ENCODE data around the gene TUBAL3. TPM values are rescaled to one million over a fixed set of nuclear protein-coding genes. Genes with fewer than 3 reads are reported as not detected.

Gene TUBAL3
- total and polyA plus RNA-seq, 4 donors = 0.06 to 0.12 (median 0.06) TPM; not detected in 1

- ATAC-seq (ENCODE audit: insufficient read depth, low FRiP score) = no peak
- Histone ChIP-seq H3K27me3 (ENCODE audit: control insufficient read depth in 3 of 3, insufficient read depth in 3 of 3, low read length in 2 of 3) (peaks cover 0 to 2% (median 0%) of the 10 kb centered on the region in 3 donors), H3K4me1 (ENCODE audit: control insufficient read depth in 5 of 5, insufficient read depth in 5 of 5, low read length in 5 of 5) (no peaks in the 10 kb centered on the region), H3K4me3 (no peak overlapping the region), H3K27ac (ENCODE audit: low read depth in 1 of 2, low read length in 1 of 2) (no peak overlapping the region), H3K9me3 (ENCODE audit: control insufficient read depth in 4 of 4, insufficient read depth in 3 of 4, low read length in 3 of 4) (peaks cover 0 to 2% (median 0%) of the 10 kb centered on the region in 4 donors), H3K9ac (ENCODE audit: insufficient read depth in 1 of 2, low read length in 2 of 2) (no peak overlapping the region), H3K36me3 (ENCODE audit: control insufficient read depth in 4 of 4, insufficient read depth in 4 of 4, low read length in 4 of 4) (no peaks in the 10 kb centered on the region)
- DNase-seq = no peak
- no peak for TF ChIP-seq CTCF (IDR thresholded peaks at IDR 0.05; ENCODE audit: control extremely low read depth, extremely low read depth)
- WGBS, 2 donors = 67 to 71% methylated on average over 3 of the region's 3 CpGs
Measured at GRCh38 chr10:5354068-5354467, 50.6 kb downstream of the TUBAL3 start.

GRCh38 chr10:5349362-5349761 is 55.3 kb downstream of the TUBAL3 start:
- no peak for DNase-seq
- H3K4me3 ChIP-seq = no peak overlapping the region
- H3K27ac ChIP-seq (ENCODE audit: low read depth in 1 of 2, low read length in 1 of 2) = no peak overlapping the region
- no peak overlapping the region for H3K9ac ChIP-seq (ENCODE audit: insufficient read depth in 1 of 2, low read length in 2 of 2)
- H3K4me1 ChIP-seq (ENCODE audit: control insufficient read depth in 5 of 5, insufficient read depth in 5 of 5, low read length in 5 of 5) = no peaks in the 10 kb centered on the region
- H3K9me3 ChIP-seq (ENCODE audit: control insufficient read depth in 4 of 4, insufficient read depth in 3 of 4, low read length in 3 of 4) = peaks cover 0 to 2% (median 0%) of the 10 kb centered on the region in 4 donors
- H3K27me3 ChIP-seq (ENCODE audit: control insufficient read depth in 3 of 3, insufficient read depth in 3 of 3, low read length in 2 of 3) = peaks cover 0 to 2% (median 0%) of the 10 kb centered on the region in 3 donors
- no peak for ATAC-seq (ENCODE audit: insufficient read depth, low FRiP score)
- no peaks in the 10 kb centered on the region for H3K36me3 ChIP-seq (ENCODE audit: control insufficient read depth in 4 of 4, insufficient read depth in 4 of 4, low read length in 4 of 4)
- WGBS, 2 donors = 81 to 90% methylated on average over 2 of the region's 2 CpGs
- no peak for TF ChIP-seq CTCF (IDR thresholded peaks at IDR 0.05; ENCODE audit: control extremely low read depth, extremely low read depth)

GRCh38 chr10:5346881-5347280 is 57.7 kb downstream of the TUBAL3 start:
- no peak for TF ChIP-seq CTCF (IDR thresholded peaks at IDR 0.05; ENCODE audit: control extremely low read depth, extremely low read depth)
- Histone ChIP-seq H3K36me3 (ENCODE audit: control insufficient read depth in 4 of 4, insufficient read depth in 4 of 4, low read length in 4 of 4) (no peaks in the 10 kb centered on the region), H3K4me3 (no peak overlapping the region), H3K27ac (ENCODE audit: low read depth in 1 of 2, low read length in 1 of 2) (no peak overlapping the region), H3K4me1 (ENCODE audit: control insufficient read depth in 5 of 5, insufficient read depth in 5 of 5, low read length in 5 of 5) (peaks cover 0 to 1% (median 0%) of the 10 kb centered on the region in 5 donors), H3K9ac (ENCODE audit: insufficient read depth in 1 of 2, low read length in 2 of 2) (no peak overlapping the region), H3K27me3 (ENCODE audit: control insufficient read depth in 3 of 3, insufficient read depth in 3 of 3, low read length in 2 of 3) (peaks cover 0 to 2% (median 0%) of the 10 kb centered on the region in 3 donors), H3K9me3 (ENCODE audit: control insufficient read depth in 4 of 4, insufficient read depth in 3 of 4, low read length in 3 of 4) (peaks cover 0 to 2% (median 0%) of the 10 kb centered on the region in 4 donors)
- 68 to 69% methylated on average over 4 of the region's 4 CpGs for WGBS, 2 donors
- DNase-seq (no peak), ATAC-seq (ENCODE audit: insufficient read depth, low FRiP score) (no peak)

- TF ChIP-seq CTCF (IDR thresholded peaks at IDR 0.05; ENCODE audit: control extremely low read depth, extremely low read depth) = no peak
- Histone ChIP-seq H3K9me3 (ENCODE audit: control insufficient read depth in 4 of 4, insufficient read depth in 3 of 4, low read length in 3 of 4) (peaks cover 0 to under 1% (median 0%) of the 10 kb centered on the region in 4 donors), H3K36me3 (ENCODE audit: control insufficient read depth in 4 of 4, insufficient read depth in 4 of 4, low read length in 4 of 4) (no peaks in the 10 kb centered on the region), H3K27me3 (ENCODE audit: control insufficient read depth in 3 of 3, insufficient read depth in 3 of 3, low read length in 2 of 3) (peaks cover 0 to 2% (median 0%) of the 10 kb centered on the region in 3 donors), H3K9ac (ENCODE audit: insufficient read depth in 1 of 2, low read length in 2 of 2) (no peak overlapping the region), H3K4me3 (no peak overlapping the region), H3K27ac (ENCODE audit: low read depth in 1 of 2, low read length in 1 of 2) (no peak overlapping the region), H3K4me1 (ENCODE audit: control insufficient read depth in 5 of 5, insufficient read depth in 5 of 5, low read length in 5 of 5) (peaks cover 0 to 1% (median 0%) of the 10 kb centered on the region in 5 donors)
- peak in 1 of 3 donors; percentile 21 for DNase-seq
- no peak for ATAC-seq (ENCODE audit: insufficient read depth, low FRiP score)
Measured at GRCh38 chr10:5344746-5345145, 59.9 kb downstream of the TUBAL3 start.
